ENCODE data around the gene POLG2. TPM values are rescaled to one million over a fixed set of nuclear protein-coding genes. Genes with fewer than 3 reads are reported as not detected.

POLG2 gene
- total and polyA plus RNA-seq, 9 of the 15 experiments (the other 6 are each of a cell fraction or from before 2014, with no cell fraction given), result 13.4 to 44.8 (median 37.0) TPM

- H3K79me2 ChIP-seq (ENCODE audit: control insufficient read depth, insufficient read depth, low read length), result no peaks in the 10 kb centered on the region
- ATAC-seq (no peak), DNase-seq (ENCODE audit: extremely low read depth in 1 of 4, low spot score in 3 of 4) (no peak), FAIRE-seq (no peak)
- ChIA-PET CTCF (ENCODE audit: low intra/inter-chr PET ratio) (no interaction called here), POLR2A (interaction anchor here (0.6 to 1.3 kb wide), 3 partner anchors 7 to 199 kb away, joined by 5 to 8 read pairs (median 5); no protein-coding TSS in a partner anchor)
- H3K27me3 ChIP-seq (ENCODE audit: control insufficient read depth in 2 of 2, insufficient read depth in 2 of 2, low read length in 2 of 2), result no peaks in the 10 kb centered on the region
- no peak overlapping the region for H3K9ac ChIP-seq (ENCODE audit: insufficient read depth in 1 of 2, low read depth in 2 of 2, low read length in 2 of 2)
- no peak overlapping the region for H3K27ac ChIP-seq (ENCODE audit: extremely low read depth, low read depth, low read length)
- 94% methylated on average over 5 of the region's 5 CpGs for WGBS (ENCODE audit: insufficient coverage, low coverage, missing lambda C conversion rate)
- no peak overlapping the region for H2AFZ ChIP-seq (ENCODE audit: low read depth, low read length)
- H3K9me3 ChIP-seq (replicated peaks; ENCODE audit: control insufficient read depth, insufficient read depth, low read depth, low read length), result no peaks in the 10 kb centered on the region
- in situ Hi-C loops (cut with MboI) (no loop called here), intact Hi-C loops (cut with micrococcal nuclease) (no loop called here)
- no peaks in the 10 kb centered on the region for H4K20me1 ChIP-seq (replicated peaks; ENCODE audit: control insufficient read depth, insufficient read depth, low read length)
- TF ChIP-seq HLTF (IDR thresholded peaks at IDR 0.05) (no peak), TAF7 (tag; IDR thresholded peaks at IDR 0.05) (no peak), FOXA1 (IDR thresholded peaks at IDR 0.05; ENCODE audit: borderline replicate concordance) (no peak), TSC22D4 (tag; IDR thresholded peaks at IDR 0.05) (no peak), ADNP (tag; IDR thresholded peaks at IDR 0.05) (no peak), MTA1 (IDR thresholded peaks at IDR 0.05; ENCODE audit: borderline replicate concordance) (no peak), POLR2G (IDR thresholded peaks at IDR 0.05; ENCODE audit: low read depth, low read length) (no peak), DPF2 (IDR thresholded peaks at IDR 0.05) (no peak), RB1 (IDR thresholded peaks at IDR 0.05; ENCODE audit: low read depth) (no peak), MCM5 (IDR thresholded peaks at IDR 0.05; ENCODE audit: low read depth) (no peak), SIX5 (IDR thresholded peaks at IDR 0.05; ENCODE audit: borderline replicate concordance in 1 of 2, insufficient read depth in 1 of 2, low read depth in 1 of 2, low read length in 2 of 2) (no peak), ZNF232 (CRISPR knock-in tag; IDR thresholded peaks at IDR 0.05) (no peak), RBBP5 (IDR thresholded peaks at IDR 0.05; ENCODE audit: borderline replicate concordance, insufficient read depth, low read length, poor library complexity, severe bottlenecking) (no peak), ETV6 (IDR thresholded peaks at IDR 0.05; ENCODE audit: borderline replicate concordance in 1 of 2, low read depth in 2 of 2, low read length in 1 of 2) (no peak), ETV6 (CRISPR knock-in tag; IDR thresholded peaks at IDR 0.05; ENCODE audit: borderline replicate concordance) (no peak), RUNX1 (IDR thresholded peaks at IDR 0.05; ENCODE audit: low read depth) (no peak), BCL6 (CRISPR knock-in tag; IDR thresholded peaks at IDR 0.05) (no peak), DIDO1 (tag; IDR thresholded peaks at IDR 0.05; ENCODE audit: low read depth) (no peak), RBM39 (optimal IDR thresholded peaks at IDR 0.05; ENCODE audit: low read depth, low read length) (no peak), SAFB2 (IDR thresholded peaks at IDR 0.05; ENCODE audit: borderline replicate concordance, low read depth, low read length, severe bottlenecking) (no peak)
- TF ChIP-seq, protein P1, sequence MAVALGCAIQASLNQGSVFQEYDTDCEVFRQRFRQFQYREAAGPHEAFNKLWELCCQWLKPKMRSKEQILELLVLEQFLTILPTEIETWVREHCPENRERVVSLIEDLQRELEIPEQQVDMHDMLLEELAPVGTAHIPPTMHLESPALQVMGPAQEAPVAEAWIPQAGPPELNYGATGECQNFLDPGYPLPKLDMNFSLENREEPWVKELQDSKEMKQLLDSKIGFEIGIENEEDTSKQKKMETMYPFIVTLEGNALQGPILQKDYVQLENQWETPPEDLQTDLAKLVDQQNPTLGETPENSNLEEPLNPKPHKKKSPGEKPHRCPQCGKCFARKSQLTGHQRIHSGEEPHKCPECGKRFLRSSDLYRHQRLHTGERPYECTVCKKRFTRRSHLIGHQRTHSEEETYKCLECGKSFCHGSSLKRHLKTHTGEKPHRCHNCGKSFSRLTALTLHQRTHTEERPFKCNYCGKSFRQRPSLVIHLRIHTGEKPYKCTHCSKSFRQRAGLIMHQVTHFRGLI (CRISPR knock-in tag; IDR thresholded peaks at IDR 0.05), result no peak
- no peak overlapping the region for H3K4me3 ChIP-seq
- peaks cover 0 to 15% of the 10 kb centered on the region in 2 experiments; a peak in 3 of 5 replicates for H3K4me1 ChIP-seq (replicated peaks in 1 of 2; ENCODE audit: control insufficient read depth in 2 of 2, insufficient read depth in 2 of 2, low read length in 2 of 2)
- H3K9me1 ChIP-seq (ENCODE audit: control insufficient read depth, insufficient read depth, low read length), result no peaks in the 10 kb centered on the region
- H3K4me2 ChIP-seq (ENCODE audit: insufficient read depth, low read length), result no peak overlapping the region
- H3K36me3 ChIP-seq (ENCODE audit: control insufficient read depth, insufficient read depth, low read length), result peaks cover 60% of the 10 kb centered on the region
- BruUV-seq (replicated peaks), result no TSS peak
These were observed 43.4 kb upstream of the POLG2 start for GRCh38 chr17:64540118-64540776.
